Activated naive CD8-positive, alpha-beta T cell treated with anti-CD3 and anti-CD28 coated beads, Interleukin-2, amount 50 U/mL, for 16 hours (primary cell): ENCODE data around the gene RCL1.

Experiments used
- DNase-seq: peaks from one replicate; pipeline ENCODE4 v3.0.0-alpha.2; 2020; ENCODE audit warnings: low read depth, low spot score

The RCL1 gene

GRCh38 chr9:4810565-4810964 is 17.8 kb downstream of the RCL1 start:
- DNase-seq, result no peak

DNA sequence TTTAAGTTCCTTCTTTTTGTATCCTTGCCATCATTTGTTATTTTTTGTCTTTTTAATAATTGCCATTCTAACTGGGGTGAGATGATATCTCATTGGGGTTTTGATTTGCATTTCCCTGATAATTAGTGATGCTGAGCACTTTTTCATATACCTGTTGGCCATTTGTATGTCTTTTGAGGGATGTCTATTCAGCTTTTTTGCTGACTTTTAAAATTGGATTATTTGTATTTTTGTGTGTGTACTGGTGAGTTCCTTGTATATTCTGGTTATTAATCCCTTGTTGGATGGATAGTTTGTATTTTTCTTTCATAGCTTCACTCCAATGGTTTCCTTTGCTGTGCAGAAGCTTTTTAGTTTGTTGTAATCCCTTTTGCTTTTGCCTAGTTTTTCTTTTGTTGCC is 19.1 kb downstream of the RCL1 start:
- no peak for DNase-seq

- no peak for DNase-seq
Observed at GRCh38 chr9:4812858-4813257, 20.1 kb downstream of the RCL1 start.

GRCh38 chr9:4814913-4815312 is 22.2 kb downstream of the RCL1 start:
- no peak for DNase-seq

GRCh38 chr9:4815381-4815956 is 22.7 kb downstream of the RCL1 start:
- DNase-seq, result no peak

GRCh38 chr9:4820168-4820567 is 27.4 kb downstream of the RCL1 start:
- DNase-seq, result no peak

- no peak for DNase-seq
Observed at GRCh38 chr9:4821133-4821532, 28.4 kb downstream of the RCL1 start.

GRCh38 chr9:4822057-4822456 is 29.3 kb downstream of the RCL1 start:
- DNase-seq, result no peak

DNA sequence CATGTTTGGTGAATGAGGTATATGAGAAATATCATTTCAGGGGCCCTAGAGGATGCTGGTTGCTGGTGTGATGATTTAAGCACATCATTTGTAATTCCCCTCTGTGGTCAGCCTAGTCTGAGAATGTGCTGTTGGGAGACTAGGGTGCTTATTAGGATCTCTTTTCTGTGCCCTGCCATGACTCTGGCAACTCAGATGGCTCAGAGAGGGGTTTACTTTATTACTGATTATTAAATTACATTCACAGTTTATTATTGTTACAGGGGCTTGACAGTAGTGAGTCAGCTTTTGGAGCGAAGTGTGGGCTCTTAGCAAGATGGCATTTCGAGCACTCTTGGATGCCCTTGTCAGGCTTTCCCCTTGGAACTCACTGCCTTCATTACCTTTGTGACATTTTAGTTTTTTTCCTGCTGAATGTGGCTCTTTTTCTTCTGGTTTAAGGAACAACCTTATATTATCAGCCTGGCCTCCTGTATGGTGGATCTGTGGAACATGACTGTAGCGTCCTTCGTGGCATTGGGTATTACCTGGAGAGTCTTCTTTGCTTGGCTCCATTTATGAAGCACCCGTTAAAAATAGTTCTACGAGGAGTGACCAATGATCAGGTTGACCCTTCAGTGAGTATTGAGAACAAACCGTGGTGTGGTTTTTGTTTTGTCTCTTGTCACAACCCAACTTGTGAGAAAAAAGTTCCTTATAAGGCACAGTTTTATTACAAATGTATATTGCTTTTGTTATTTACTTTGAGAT is 33.8 kb downstream of the RCL1 start:
- DNase-seq, result no peak

- no peak for DNase-seq
Observed at GRCh38 chr9:4827224-4827623, 34.5 kb downstream of the RCL1 start.

DNA sequence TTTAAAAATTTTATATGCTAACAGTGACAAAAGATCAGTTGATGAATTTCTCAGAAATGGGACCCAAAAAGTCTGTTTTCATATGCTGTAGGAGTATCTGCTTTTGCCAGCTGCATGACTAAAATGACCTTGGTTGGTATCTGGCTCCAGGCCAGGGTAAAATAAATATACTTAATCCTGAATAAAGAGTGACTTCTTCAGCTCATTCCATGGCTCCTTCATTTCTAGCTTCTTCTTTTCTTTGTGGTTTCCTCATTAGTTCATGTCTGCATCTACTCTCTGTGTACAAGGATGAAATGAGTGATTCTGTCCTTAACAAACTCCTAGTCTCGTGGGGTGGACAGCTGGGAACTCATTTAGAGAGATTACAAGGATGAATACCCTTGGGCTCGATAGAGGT is 36.0 kb downstream of the RCL1 start:
- no peak for DNase-seq

GRCh38 chr9:4829969-4830368 is 37.2 kb downstream of the RCL1 start:
- DNase-seq, result no peak

DNA sequence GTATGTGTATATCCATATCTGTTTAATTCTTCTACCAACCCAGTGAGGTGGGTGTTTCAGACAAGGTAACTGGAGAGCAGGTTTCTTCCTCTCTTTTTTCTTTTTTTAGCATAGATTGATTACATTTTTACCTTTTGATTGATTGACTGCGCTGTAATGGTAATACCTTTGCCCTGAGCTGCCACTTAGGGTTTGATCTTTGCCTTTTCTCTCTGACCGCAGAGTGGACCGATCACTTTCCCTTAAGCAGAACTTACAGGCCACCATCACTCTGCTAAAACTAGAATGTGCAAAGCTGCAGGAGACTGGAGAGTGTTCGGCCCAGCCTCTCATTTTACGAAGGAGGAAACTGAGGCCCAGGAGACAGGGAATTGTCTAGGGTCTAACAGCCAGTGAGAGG is 38.0 kb downstream of the RCL1 start:
- DNase-seq, result no peak

GRCh38 chr9:4831119-4831518 is 38.4 kb downstream of the RCL1 start:
- no peak for DNase-seq

GRCh38 chr9:4831944-4832343 is 39.2 kb downstream of the RCL1 start:
- no peak for DNase-seq

GRCh38 chr9:4832786-4833579 is 40.2 kb downstream of the RCL1 start:
- peak; percentile 11 for DNase-seq

GRCh38 chr9:4833781-4834560 is 41.2 kb downstream of the RCL1 start:
- DNase-seq, result no peak

DNA sequence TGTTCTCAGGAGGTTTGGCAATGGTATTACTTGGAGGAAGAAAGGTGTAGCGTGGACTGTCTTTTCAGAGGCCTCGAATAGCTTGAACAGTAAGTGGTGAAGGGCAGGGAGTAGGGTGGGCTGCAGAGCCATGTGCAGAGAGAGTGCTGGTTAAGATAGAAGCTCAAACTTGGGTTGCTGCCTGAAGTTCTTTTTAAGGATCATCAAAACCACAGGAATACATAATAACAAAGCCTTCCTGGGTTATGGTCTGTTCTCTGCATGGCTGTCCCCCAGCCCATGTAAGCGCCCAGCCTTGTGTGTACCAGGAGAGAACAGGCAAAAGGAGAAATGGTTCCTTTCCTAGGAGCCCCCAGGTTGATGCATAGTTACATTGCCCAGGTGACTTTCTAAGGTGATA is 43.9 kb downstream of the RCL1 start:
- no peak for DNase-seq

DNA sequence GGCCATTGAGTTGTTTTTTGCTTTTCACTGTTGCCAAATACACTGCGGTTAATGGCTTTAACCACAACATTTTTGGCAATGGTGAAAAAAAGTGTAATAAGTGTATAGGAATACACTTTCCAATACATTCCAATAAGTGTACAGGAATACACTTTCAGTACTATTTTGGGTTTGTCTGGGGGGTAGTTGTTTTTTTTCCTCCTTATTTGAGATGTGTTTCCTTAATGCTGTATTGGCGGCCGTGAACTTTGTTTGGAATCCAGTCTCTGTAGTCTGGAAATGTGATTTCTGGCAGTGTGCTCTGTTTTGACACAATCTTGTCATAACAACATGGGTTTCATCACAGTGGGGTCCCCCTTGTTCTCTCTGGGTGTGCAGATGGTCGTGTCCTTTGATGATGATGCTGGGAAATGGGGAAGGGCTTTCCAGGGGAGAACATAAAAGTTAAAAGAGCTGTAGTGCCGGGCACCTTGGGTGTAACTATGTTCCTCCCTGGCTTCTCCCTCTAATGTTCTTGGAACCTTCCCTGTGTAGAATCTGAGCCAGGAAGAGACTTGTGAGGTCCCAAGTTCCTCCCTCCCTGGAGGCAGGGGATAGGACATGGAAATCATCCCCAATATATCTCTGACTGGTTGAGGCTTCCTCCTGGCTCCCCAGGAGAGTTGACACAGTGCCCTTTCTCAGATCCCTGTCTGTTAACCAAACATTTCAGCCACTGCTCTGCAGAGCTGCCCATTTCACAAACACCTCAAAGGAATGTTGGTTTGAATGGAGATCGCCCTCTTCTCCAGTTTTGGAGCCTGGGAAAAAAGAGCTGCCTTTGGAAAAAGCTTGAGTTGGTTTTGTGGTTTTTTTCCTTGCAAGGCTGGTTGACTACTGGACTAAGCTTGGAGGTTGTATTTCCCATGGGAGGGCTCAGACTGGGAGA is 44.8 kb downstream of the RCL1 start:
- DNase-seq, result no peak

DNA sequence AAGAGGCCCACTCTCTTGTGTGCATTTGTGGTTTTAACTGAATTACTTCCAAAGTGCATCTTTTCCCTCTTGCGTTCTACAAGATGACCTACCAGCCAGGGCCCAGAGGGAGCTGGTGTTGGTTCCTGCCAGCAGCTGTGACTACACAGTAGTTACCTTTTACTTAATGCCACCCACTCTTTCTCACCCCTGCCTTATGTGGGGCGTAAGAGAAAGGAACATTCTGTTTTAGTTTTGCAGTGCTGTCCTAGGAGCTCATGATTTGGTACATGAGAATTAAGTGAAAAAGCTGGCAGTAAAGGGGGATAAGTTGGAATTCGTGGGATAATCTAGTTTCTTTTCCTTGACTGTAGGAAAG is 45.4 kb downstream of the RCL1 start:
- no peak for DNase-seq

- DNase-seq, result no peak
Observed at GRCh38 chr9:4839470-4839912, 46.7 kb downstream of the RCL1 start.
